HG03025 (cell line): ENCODE results near the gene FKBP6.
"Not testable (repeated sequence)": the region's sequence is repeated elsewhere in the genome, so short reads cannot be mapped to it uniquely, and the experiment has no call there.

Experiments used
- ATAC-seq: cut with Tn5 transposase; IDR thresholded peaks from one replicate; pipeline ENCODE4 v1.9.1; 2021; ENCODE audit warnings: mild to moderate bottlenecking, moderate library complexity; ENCODE audit not compliant: unreplicated experiment, low FRiP score

FKBP6 gene

DNA sequence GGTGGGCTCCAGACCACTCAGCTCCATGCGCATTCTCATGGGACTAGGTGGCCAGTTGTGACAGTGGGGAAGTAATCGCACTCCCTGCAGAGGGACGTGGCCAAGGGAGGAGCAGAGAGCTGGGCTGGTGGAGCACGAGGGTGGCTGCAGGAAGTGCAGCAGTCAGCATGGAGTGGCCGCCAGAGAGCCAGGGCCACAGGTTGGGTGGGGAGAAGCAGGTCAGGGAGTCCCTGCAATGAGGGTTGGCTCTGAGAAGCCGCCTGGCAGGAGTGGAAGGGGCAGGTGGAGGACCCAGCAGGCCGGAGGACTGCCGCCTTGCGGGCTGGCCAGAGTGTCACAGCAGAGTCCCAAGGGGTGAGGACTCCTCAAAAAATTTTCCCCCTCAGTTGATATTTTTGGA is 26.2 kb downstream of the FKBP6 start:
- ATAC-seq = no peak

DNA sequence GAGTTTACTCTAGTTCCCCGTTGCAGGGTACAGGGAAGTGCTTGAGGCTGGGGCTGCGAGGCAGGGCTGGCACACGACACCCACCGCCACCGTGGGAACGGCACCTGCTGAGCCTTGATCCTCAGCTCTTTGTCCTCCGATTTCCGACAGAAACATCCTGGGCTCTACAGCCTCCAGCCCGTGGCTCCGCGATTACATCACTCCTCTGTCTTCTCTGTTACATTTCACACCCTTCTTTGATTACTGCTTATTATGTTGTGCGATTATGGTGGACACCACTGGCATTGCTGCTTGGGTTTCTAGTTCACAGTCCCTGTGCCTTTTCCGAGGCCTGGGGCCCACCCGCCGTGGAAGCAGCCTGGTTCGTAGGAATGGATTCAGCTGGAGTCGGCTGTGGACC is 26.9 kb downstream of the FKBP6 start:
- no peak for ATAC-seq

DNA sequence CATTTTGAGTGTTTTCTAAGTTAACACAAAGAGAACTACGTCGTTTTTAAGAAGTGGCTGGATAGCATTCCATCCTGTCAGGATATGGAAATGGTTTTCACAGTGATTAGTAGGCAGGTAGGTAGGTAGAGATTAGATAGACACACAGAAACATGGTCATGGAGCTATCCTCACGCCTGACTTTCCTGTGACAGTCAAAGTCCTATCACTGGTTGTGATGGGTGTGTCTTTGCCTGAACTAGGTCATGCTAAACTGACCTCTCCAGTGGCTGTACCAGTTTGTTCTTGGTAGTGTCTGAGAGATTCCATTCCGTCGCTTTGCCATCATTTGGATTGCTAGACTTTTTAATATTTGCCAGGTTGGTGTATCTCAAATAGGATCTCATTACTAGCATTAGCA is 28.2 kb downstream of the FKBP6 start:
- ATAC-seq = no peak

DNA sequence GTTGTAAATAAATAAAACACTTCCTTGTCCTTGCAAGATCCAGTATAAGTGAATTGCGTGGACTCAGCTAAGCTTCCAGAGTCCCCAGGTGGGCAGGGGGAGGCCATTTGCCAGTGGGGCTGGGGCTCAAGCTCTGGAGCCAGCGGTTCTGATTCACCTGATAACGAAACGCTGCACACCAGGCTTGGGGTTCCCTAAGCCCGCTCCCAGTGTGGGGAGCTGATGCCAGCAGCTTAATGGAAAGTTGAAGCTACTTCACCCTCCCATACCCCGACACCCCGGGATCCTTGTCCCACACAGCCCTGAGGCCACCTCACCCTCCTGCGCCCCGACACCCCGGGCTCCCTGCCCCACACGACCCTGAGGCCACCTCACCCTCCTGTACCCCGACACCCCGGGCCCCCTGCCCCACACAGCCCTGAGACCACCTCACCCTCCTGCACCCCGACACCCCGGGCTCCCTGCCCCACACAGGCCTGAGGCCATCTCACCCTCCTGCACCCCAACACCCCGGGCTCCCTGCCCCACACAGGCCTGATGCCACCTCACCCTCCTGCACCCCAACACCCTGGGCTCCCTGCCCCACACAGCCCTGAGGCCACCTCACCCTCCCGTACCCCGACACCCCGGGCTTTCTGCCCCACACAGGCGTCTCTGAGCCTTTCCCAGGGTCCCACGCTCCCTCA is 30.8 kb downstream of the FKBP6 start:
- ATAC-seq = no peak

DNA sequence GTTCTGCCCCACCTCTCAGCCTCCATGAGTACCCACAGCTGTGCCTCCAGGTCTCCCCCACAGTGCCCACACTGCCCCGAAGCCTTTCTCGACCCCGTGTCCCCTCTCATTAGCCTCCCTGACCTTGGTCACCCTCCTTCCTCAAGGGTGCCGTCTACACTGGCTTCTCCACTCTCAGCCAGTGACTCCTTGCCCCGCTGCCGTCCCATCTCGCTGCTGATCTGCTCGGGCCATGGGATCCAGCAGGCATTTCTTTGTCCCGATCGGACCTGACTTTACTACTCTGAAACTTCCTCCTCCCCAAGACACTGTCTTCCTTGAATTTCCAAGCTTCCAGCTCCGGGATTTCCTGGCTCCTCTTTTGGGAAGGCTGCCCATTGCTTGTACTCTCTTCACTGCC is 31.3 kb downstream of the FKBP6 start:
- no peak for ATAC-seq

DNA sequence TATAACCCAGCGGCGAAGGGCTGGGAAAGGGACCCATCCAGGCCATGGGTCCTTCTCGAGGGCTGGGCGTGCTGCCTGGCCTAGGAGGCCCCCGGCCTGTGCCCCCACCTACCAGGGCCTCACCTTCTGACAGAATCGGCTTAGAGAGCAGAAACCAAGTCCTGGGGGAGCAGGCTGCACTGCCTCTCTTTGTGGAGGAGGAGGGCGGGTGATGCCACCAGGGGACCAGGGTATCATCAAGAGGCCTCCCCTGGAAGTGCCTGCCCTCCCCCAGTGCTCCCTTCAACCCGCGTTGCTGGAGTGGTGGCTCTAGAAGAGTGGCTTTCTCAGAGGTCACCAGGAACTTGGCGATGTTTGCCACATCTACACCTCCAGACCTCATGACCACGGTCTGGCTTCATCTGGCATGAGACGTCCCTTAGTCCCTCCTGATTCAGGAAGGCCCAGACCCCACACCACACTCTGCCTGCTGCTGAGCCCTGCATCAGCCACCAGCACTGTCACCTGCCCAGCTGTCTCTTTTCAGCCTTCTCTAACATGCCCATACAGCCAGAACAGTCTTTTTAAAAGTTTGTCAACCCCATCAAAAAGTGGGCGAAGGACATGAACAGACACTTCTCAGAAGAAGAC is 31.9 kb downstream of the FKBP6 start:
- ATAC-seq = no peak

DNA sequence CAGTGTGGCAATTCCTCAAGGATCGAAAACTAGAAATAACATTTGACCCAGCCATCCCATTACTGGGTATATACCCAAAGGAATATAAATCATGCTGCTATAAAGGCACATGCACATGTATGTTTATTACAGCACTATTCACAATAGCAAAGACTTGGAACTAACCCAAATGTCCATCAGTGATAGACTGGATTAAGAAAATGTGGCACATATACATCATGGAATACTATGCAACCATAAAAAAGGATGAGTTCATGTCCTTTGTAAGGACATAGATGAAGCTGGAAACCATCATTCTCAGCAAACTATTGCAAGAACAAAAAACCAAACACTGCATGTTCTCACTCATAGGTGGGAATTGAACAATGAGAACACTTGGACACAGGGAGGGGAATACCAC is 32.6 kb downstream of the FKBP6 start:
- not testable (repeated sequence) for ATAC-seq

DNA sequence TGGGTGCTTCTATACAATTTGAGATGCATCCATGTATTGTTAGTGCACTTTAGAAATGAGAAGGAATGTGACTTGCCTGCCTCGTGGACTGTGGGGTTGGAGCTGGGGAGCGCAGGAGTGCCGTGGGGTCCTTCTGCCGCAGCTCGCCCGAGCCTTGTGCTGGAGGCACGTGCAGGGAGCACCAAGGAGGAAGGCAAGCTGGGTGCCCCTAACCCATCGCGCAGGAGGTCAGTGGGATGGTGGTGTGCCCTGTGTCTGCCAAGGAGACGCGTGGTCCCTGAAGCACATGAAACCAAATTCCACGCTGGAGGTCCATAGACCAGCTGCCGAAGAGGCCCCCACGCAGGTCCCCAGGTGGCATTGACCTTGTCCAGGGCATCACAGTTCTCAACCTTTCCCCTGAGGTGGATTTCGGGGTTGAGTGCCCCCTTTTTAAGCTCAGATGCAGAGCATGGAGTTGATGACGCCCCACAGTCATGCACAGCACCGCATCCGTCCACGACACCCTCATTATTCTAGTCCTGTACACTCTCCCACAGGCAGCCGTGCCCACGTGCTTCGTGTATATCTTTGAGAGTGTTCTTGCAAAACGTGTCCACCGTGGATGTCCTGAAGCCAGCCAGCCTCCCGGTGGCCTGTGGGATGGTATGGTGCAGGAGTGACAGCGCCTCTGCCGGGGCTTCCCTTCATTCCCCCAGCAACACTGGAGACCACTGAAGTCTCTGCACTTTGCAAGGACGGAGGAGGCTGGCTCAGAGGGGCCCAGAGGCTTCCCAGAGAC is 35.5 kb downstream of the FKBP6 start:
- ATAC-seq = no peak

DNA sequence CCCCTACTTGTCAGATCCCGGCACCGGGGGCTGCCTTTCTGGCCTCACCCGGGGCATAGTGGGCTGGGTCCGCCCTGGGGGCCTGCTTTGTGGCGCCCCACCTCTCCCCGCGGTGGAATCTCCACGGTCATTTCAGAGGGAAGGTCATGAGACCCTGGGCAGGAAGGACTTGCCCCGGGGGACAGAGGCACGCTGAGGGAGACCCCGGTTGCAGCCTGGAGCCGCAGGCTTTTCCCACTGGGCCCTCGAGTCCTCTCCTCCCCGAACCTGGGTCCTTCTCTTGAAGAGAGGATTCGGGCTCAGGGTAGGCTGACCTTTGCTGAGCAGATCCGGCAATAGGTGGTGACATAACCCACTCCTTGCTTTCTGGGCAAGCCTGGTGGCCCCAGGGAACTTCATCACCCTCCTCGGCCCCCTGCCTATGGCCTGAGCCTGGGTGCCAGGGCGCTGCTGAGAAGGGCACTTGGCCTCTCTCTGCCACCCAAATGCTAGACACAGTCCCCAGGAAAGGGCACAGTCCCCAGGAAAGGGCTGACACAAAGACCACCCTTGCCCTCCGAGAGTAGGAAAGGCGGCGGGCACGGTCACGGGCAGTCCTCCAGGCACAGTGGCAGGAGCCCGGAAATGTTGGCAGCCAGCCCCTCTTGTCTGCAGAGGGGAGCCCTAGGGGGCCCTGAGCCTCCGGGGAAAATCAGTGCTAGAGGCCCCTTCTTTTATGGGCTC is 36.2 kb downstream of the FKBP6 start:
- no peak for ATAC-seq

DNA sequence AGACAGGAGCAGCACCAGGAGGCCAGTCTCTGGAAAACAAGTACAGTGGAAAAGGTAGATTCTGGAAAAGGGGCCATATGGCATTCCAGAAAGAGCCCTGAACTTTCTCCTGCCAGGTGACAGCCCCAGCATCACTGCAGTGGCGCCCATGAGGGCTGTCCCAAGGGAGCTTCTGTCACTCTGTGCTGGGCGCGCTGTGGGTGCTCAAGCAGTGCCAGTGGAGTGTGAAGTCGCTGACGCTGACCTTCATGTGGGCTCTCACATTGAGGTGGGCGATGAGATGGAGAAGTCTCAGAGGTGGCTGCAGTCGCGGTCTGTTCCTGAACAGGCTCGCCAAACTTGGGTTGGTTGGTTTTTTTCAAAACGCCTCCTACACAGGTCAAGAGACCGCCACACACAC is 38.2 kb downstream of the FKBP6 start:
- ATAC-seq = no peak

DNA sequence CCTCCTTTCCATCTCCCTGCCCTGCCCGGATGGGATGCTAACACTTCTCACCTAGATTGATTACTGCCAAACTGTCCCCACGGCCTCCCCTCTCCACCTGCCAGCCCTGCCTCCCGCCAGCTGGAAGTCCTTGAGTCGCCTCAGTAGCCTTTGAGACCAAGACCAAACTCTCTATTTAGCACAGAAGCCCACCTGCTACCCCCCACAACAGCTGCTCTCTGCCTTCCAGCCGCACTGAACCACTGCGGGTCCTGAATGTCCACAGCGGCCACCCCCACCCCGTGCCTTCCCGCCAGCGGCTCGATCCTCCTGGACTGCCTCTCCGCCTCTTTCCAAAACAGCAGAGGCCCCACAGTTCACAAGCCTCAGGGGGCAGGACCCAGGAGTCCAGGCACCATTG is 39.0 kb downstream of the FKBP6 start:
- no peak for ATAC-seq

DNA sequence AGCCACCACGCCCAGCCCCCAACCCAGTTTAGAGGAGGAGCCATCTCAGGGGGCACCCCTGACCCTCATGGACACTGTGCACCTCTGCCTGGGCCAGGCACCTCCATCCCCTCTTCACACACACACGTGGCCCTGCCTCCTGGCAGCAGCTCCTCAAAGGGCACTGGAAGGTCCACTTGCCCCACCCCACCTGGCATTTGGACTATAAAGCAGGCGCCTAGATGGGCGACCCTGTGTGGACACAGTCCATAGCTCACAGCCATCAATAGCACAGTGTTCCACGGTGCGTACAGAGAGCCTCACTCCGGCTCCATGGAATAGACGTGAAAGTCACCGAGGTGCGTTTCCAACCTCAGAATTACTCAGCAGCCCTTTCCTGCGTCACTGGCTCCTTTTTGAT is 41.0 kb downstream of the FKBP6 start:
- ATAC-seq = no peak

DNA sequence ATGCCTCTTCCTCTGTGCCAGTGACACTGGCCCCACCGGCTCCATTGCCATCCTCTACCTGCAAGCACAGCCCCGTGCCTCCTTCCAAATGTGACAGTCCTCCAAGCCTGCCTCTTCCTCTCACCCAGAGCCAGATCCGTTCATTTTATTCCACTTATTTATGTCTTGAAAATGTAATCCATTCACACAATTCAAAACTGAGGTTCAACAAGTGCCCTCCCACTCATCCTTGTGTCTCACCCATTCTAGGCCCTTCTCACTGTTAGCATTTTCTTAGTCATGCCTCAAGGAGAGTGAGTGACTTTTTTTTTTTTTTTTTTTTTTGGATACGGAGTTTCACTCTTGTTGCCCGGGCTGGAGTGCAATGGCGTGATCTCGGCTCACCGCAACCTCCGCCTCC is 41.7 kb downstream of the FKBP6 start:
- ATAC-seq = no peak

DNA sequence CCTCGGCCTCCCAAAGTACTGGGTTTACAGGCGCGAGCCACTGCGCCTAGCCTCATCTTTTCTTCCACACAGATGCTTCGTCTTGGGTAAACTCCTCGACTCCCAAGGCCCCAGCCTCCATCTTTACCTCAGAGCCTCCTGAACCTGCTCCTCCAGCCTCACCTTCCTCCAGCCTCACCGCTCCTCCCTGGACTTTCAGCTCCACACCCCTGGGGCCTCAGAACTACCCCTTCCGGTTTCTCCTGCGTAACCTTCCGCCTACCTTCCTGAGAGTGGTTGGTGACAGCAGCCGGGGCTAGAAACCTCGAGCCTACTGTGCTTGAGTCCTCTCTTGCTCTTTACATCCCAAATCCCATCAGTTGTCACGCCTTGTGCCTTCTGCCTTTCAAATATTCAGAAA is 45.8 kb downstream of the FKBP6 start:
- no peak for ATAC-seq

DNA sequence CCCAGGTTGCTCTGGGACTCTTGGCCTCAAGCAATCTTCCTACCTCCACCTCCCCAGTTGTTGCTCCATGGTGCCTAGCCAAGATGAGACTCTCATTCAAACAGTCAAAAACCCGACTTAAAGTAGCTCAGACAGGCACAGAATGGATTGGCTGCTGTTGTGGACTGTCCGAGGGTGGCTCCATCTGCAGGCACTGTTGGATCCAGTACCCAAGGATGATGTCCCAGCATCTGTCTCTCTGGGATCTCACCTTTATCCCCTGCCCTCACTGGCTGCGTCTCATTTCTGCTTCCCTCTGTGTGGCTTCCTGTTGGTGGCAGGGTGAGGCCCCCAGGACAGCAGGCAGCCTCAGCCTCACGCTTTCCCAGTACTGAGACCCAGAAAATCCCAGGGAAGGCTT is 48.3 kb downstream of the FKBP6 start:
- ATAC-seq = not testable (repeated sequence)

DNA sequence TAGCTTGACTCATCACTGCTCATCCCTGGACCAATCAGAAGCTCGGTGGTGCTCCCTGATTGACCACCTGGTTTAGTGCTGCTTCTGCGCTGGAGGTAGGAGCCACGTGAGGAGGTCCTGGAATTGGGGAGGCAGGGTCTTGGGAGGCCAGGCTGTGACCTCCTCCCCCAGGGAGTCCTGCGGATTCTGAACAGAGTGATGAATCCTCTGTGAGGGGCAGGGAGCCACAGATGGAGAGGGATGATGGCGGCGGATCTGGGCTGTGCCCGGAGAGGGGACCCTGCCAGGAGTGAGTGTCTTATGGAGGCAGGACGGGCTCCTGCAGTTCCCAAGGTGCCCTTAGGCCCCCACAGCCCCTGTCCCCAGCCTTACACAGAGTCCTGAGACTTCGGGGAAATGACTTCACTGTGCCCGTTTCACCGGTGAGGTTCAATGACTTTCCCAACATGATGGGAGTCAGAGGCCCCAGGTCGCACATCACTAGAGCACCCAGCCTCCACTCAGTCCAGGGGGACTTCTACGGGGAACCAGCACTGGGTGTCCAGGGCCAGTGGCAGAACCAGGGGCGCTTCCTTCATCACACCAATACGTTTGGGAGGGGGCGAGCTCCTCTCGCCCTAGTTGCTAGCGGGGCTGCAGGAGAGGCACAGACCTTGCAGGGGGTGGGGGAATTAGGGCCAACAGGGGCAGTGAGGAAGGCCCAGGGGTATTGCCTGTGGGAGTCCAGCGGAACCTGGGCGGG is 48.9 kb downstream of the FKBP6 start:
- ATAC-seq = no peak

DNA sequence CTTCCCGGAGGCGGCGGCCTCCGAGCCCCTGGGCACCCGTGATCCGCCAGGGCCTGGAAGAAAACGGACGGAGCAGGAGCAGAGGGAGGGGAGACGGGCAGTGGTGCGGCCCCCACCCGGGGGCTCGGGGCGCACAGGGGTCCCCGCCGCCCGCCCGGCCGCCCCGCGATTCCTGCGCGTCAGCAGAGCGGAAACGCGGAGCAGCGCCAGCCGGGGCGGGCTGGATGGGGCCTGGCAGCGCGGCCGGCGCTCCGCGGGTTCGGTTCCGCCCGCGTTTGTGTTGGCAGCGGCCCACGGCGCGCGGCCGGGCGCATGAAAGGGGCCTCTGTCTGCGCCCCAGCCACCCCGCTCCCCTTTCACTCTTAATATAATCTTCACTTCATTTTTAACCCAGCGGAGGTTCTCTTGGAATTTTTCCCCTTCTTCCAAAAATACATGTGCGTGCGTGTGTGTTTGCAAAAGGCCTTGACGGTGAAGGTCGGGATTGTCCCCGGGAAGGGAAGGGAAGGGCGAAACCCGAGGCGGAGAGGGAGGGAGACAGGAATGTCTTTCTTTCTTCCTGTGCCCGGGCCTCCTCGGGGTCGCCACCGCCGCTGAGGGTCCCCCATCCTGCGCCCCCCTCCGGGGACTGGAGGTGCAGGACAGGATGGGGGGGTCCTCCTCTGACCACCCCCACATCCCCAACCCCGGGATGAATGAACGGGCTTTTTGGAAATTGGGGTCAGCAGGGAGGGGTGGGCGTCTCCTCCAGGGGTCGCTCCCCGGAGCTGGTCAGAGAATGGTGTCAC is 49.6 kb downstream of the FKBP6 start:
- not testable (repeated sequence) for ATAC-seq

DNA sequence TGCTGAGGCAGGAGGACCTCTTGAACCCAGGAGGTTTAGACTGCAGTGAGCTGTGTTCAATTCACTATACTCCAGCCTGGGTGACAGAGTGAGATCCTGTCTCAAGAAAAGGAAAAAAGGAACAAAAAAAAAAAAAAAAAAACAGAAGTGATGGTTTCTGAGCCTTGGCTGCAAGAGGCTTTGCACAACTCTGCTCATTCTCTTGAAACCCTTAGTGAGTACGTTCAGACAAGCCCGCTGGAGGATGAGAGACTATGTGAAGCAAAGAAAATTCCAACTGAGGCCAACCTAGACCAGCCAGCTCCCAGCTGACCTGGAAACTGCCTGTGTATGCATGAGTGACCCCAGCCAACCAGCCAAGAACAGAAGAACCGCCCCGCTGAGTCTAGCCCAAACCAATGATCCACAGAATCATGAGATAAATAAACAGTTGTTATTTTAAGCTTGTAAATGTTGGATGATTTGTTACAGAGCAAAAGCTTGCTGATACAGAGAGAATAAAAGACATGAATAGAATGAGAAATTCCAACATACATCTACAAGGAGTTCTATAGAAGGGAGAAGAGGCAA is 55.1 kb downstream of the FKBP6 start:
- no peak for ATAC-seq

DNA sequence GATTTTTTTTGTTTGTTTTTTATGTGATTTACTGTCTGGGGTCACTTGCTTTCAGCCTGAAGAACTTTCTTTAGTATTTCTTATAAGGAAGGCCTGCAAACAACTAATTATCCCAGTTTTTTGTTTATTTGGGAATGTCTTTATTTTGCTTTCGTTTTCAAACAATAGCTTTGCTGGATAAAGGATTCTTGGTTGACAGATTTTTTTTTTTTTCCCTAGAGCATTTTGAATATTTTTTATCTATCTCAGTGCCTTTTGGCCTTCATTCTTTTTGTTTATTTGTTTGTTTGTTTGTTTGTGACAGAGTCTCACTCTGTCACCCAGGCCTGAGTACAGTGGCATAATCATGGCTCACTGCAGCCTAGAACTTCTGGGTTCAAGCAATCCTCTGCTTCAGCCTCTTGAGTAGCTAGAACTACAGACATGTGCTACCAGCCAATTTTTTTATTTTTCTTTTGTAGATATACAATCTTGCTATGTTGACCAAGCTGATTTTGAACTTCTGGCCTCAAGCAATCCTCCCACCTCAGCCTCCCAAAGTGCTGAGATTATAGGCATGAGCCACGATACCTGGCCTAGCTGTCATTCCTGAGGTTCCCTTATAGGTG is 59.4 kb downstream of the FKBP6 start:
- no peak for ATAC-seq
